ENCODE measurements around the gene PRR7.
A peak's percentile ranks its signal among the peaks of the same experiment; 100 is the strongest.

The PRR7 gene

DNA sequence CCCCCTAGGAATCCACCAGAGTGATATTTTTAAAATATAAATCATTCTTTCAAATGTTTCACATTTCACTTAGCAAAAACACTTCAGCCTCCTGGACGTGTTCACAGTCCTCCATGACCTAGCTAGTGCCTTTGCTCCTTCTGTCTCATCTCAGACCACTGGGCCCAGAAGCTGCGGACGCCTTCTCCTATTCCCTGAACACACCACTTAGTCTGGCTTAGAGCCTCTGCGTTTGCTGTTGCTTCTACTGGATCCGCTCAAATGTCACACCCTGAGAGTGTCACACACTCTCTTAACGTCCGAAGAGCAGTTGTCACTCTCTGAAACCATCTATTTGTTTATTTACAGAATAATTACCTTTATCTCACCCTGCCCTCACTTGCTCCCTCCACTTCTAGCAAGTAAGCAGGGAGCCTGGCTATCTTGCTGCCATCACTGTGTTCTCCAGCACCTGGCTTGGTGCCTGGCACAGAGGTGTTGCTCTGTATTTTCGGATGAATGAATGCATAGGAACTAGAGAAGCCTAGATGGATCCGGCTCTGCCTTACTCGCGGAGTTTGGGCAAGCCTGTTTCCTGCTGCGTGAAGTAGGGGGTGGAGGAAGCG, 21.3 kb upstream of the PRR7 start:
- no peak for DNase-seq (ENCODE audit: low read depth in 2 of 2)

DNA sequence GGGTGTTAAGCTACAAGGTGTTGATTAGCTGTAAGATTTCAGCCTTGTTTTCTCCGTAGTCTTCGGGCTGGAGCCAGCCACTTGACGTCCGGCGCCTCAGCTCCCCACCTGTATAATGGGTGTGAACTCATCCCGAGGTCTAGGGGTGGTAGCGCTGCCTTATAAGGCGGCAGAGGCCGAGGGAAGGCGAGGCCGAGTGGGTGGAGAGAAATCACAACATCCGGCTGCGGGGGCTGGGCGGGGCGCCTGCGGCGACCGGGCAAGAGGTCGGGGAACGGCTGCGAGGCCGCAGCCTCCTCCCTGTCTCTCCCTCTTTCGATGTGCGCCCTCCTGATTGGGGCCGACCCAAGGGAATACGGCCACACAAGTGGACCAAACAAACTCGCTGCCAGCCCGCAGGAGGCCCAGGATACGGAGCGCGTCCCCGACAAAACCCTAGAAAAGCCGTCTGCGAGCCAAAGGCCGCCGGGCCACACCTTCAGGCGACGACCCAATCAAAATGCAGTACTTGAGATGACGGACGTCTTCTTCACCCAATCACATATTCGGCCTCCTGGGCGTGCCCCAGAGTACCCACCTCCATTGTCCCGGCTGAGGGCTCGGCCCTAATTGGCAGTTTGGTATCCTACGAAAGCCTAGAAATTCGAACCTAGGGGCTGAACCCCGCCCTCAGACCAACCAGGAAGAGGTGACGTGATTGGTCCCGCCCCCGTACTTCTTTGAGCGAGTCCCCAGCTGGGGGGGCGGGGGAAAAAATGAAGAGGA, 20.6 kb upstream of the PRR7 start:
- DNase-seq (ENCODE audit: low read depth in 2 of 2): peak; percentile 100

DNA sequence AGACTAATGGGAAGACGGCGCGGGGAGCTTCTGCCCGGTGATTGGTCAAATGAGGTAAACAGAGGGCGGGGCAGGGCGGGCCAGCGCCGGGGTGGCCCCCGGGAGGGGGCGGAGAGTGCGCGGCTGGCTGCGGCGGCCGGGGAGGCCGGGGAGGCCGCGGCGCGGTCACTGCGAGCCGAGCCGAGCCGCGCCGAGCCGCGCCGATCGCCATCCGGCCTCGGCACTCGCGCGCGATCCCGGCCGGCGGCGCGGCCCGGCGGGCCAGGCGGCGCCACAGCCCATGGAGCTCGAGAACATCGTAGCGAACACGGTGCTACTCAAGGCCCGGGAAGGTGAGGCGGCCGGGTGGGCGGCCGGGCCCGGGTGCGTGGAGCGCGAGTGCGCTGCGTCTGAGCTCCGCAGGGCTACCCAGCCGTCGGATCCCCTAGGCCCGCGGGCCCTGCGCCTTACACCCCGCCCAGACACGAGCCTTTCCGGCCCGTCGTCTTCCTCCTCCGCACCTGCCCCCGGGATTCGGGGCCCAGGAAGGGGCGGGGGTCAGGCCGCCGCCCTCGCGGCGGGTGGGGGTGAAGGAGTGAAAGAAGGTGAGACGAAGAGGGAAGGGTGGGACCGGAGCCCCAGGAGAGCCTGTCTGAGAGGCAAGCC, 19.9 kb upstream of the PRR7 start, which contains the start of gene GRK6:
Gene GRK6 (plus strand): TSS at position 111 of the 645 bp plus-strand sequence. CDS start 170 bp downstream, at position 281.
- peak in 1 of 2 donors; percentile 61 for DNase-seq (ENCODE audit: low read depth in 2 of 2)

DNA sequence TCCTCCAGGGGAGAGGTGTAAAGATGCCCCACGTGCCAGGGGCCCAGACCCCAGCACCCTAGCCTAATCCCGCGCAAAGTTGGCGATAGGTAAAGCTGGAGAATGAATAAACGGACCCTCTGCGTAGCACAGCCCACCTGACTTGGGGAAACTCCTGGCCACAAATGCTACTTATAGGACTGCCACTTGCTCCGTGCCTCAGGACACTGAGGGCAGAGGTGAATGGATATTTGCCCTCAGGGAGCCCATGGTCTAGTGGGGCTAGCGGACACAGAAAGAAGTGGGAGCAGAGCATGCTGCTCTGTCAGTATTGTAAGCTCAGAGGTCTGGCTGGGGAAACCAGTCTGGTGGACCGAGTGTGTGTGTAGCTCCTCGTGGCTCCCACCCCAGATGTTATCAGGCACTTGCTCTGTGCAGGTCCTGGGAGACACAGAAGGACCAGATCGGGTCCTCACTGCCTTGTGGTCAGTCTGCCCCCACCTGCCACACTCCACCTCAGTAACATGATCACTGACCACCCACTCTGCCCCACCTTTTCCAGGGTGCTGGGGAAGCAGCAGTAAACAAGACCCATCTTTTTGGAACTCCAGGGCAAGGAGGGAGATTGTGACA, 19.3 kb upstream of the PRR7 start:
- no peak for DNase-seq (ENCODE audit: low read depth in 2 of 2)

DNA sequence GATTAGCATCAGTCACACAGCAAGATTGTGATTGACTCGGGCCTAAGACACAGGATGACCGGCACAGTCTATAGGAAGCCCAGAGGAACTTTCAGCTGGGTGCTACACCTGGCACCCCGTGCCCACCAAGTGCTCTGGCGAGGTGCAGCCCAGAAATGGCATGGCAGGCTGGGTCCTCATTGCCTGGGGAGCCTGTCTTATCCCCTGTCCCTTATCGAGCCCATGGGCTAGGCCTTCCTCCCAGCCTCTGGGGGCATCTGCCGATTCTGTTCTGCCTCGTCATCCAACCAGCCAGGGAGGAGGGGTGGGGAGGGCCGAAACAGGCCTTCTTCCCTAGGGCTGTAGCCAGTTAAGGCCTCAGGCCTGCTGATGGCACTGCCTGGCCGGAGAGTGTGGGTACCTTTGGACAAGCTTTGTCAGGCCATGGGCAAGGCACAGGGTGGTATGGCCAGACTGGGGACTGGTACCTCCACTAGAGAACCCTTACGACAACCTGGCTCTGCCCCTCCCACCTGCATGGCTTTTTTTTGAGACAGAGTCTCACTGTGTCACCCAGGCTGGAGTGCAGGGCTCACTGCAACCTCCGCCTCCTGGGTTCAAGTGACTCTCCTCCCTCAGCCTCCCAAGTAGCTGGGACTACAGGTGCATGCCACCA, 18.6 kb upstream of the PRR7 start:
- DNase-seq (ENCODE audit: low read depth in 2 of 2): no peak

DNA sequence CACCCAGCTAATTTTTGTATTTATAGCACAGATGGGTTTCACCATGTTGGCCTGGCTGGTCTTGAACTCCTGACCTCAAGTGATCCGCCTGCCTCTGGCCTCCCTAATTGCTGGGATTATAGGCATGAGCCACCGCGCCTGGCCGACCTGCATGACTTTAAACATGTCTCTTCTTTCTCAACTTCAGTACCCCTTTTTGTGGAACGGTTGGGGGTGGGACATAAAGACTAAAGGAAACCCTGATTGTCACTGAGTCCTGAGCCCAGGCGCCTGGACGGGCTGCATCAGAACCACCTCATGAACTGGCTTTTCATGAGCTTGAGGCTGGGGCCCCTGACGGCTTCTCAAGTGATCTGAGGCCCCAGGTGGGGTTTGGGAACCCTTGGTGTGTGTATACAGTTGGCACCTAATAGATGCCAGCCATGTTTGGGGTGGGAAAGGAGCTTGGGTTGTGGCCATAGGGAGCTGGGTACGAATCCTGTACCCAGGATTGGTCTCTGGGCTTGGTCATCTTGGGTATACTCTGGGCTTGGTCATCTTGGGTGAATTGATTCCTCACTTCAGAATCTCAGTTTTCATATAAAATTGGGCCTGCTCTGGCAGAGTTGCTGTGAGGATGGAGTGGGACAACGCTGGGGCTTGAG, 17.9 kb upstream of the PRR7 start:
- DNase-seq (ENCODE audit: low read depth in 2 of 2): no peak

DNA sequence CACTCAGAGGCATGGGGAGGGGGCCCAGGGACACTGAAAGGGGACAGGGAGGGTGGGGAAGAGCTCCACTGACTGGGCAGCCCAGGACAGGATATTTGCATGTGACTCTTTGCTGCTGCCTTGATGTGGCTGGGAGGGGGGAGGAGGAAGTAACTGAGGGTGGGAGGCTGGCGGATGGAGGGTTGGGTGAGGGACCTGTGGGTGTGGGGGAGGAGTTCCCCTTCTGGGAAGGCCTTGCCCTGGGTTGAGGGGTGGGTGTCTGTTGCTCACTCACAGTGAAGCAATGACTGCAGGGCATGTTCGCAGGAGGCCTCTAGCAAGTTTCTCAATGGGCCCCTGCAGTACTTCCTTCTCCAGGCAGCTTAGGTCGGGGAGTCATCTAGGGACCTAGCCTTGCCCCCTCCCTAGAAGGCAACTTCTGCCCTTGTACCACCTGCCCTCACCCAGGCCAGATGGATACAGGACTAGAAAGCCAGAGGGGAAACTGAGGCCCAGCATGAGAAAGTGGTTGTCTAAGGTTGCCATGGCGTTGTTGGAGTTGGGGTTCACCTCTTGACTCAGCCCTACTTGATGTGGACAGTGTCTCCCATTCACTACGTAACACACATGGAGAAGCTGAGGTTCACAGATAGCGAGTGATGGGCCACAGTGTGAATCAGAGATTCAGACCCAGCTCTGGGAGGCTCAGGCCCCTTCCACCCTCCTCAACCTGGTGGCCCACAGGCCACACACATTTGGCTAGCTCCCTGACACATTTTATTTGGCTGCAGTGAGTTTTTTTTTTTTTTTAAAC, 17.2 kb upstream of the PRR7 start:
- DNase-seq (ENCODE audit: low read depth in 2 of 2): peak; percentile 92

DNA sequence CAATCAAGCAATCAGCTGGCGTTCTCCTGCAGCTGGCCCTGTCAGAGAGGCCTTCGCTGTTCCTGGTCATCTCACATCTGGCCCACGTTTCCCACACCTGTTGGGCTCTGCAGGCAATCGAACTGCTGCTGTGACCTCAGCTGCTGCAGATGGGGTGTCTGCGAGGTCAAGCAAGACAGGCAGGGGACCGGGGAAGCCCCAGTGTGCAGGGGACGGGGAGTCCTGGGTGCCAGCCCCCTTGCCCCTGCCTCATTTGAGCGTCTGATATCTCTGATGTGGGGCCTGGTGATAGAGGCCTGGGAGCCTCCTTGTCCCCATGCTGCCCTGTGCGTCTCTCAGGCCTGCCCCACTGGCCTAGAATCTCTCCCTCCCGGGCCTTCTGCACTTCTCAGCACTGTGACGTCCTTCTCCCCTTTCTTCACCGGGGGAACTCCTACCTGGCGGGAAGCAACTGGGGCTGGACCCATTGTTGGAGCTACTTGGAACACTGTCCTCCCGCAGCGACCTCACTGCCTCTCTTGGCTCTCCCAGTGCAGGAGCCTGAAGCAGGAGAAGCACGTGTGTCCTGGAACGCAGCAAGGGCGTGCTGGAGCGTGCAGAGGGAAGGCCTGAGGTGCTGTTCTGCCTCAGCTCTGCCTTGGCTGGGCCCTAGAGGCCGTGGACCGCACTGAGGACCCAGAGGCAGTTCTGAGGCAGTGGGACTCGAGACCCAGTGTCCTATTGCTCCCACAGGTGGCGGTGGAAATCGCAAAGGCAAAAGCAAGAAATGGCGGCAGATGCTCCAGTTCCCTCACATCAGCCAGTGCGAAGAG, 16.3 kb upstream of the PRR7 start:
- no peak for DNase-seq (ENCODE audit: low read depth in 2 of 2)

DNA sequence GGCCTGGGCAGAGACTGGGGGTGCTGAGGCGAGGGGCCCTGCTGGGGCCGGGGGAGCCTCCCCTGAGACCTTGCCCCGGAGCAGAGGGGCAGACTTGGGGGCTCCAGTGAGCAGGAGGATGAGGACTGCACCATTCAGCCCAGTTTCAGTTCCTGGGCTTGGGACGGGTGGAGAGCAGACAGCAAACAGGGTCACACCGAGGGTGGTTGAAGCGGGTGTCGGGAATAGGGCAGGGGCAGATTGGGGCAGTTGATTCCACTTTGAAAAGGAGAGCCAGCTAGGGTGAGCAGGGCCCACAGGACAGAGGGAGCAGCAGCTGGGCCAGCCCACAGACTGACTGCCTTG, 15.7 kb upstream of the PRR7 start:
- no peak for DNase-seq (ENCODE audit: low read depth in 2 of 2)

DNA sequence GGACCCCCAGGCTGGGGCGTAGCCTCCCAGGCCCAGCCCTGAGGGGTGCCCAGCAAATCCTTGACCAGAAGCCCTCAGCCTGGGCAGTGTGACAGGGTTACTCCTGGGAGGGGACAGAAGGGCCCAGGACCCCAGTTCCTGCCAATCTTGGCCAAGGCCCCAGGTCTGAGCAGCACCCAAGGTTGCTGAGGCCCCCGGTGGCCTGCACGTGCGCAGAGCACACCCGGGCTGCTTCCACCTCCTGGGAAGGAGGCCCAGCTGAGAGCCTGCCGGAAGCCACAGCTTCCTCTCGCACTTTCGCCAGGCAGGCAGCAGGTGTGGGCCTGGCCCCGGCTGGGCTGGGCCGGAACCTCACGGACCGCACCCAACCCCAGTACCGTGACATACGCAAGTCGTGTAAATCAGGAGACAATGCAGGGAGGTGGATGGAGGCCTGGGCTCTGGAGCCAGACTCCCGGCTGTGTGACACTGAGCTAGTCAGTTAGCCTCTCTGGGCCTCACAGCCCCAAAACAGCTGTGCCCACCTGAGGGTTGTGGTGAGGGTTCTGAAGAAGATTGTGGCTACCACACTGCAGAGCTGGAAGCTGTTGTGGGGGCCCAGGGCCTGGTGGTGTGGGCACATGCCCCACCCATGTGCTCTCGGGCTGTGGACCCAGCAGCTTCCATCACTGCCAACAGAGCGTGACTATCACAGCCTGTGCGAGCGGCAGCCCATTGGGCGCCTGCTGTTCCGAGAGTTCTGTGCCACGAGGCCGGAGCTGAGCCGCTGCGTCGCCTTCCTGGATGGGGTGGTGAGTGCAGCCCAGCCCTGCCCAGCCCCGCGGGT, 15.1 kb upstream of the PRR7 start:
- peak; percentile 62 to 80 for DNase-seq (ENCODE audit: low read depth in 2 of 2)

DNA sequence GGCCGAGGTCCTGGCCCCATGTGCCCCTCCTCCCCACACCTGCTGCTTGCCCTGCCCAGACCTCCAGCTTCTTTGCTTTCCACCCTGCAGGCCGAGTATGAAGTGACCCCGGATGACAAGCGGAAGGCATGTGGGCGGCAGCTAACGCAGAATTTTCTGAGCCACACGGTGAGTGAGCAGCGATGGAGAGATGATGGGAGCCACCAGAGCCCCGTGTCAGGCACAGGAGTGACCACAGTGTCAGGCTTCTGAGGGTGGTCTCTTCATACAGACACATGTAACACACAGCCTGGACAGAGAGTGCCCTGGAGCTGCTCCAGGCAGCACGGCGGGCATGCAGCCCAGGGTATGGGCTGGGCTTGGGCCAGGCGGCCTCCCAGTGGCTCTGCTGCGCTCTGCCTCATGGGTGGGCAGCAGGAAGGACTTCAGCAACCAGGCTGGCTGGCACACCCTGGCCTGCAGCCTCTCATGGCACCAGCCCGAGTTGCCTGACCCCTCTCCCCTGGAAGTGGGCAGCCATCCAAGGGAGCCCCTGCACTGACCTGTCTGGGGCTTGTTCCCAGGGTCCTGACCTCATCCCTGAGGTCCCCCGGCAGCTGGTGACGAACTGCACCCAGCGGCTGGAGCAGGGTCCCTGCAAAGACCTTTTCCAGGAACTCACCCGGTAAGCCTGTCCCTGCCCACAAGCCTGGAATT, 14.3 kb upstream of the PRR7 start:
- DNase-seq (ENCODE audit: low read depth in 2 of 2): no peak

DNA sequence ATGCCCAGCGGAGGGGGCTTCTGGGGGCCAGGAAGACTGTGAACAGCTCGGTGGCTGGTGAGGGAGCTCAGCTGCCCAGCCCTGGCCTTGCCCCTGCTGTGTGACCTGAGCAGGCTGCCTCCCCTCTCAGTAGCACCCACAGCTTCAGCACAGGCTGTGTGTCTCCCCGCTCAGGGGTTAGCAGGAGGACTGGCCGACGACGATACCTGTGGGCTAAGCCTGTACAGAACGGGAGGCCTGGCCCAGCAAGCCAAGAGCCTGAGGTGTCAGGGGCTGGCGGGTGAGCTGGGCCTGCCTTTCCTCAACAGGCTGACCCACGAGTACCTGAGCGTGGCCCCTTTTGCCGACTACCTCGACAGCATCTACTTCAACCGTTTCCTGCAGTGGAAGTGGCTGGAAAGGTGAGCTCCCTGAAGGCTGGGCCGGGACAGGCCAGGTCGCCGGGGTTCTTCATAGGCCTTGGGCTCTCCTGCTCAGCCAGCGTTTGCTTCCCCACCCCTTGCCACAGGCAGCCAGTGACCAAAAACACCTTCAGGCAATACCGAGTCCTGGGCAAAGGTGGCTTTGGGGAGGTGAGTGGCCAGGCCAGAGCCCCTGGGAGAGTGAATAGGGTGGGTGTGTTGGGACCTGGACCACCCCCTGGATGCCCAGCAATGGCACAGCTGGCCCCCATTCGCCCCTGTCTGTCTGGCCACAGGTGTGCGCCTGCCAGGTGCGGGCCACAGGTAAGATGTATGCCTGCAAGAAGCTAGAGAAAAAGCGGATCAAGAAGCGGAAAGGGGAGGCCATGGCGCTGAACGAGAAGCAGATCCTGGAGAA, 13.6 kb upstream of the PRR7 start:
- DNase-seq (ENCODE audit: low read depth in 2 of 2): no peak

DNA sequence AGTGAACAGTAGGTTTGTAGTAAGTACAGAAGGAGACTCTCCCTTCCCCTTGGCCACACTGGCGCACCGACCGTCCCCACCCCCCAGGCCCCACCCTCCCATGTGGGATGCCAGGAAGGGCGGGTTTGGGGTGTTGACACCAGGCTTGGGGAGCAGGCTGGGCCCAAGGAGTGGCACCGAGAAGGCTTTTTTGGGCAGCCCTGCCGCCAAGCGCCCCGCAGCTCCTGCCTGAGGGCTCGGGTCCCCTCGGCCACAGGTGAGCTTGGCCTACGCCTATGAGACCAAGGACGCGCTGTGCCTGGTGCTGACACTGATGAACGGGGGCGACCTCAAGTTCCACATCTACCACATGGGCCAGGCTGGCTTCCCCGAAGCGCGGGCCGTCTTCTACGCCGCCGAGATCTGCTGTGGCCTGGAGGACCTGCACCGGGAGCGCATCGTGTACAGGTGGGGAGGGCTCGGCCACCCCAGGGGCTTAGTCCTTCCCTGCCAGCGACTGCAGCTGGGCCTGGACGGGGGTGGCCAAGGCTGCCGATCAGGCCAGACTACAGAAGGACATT, 12.9 kb upstream of the PRR7 start:
- no peak for DNase-seq (ENCODE audit: low read depth in 2 of 2)

DNA sequence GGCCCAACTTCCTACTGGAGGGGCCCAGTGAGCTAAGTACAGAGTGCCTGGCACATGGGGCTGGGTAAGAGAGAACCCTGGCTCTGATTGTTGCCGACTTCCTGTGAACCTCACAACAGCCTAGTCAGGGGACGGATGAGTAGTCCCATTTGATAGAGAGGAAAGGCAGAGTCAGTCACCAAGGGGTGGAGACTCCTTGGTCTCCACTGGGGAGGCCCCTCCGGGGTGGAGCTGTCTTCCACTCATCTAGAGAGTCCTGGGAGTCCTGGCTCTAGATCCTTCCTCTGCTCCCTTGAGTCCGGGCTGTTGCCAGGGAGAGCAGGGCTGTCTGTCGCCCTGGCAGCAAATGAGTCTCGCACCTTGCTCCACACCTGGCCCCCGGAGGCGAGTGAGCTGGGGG, 12.2 kb upstream of the PRR7 start:
- DNase-seq (ENCODE audit: low read depth in 2 of 2): peak in 1 of 2 donors; percentile 68

DNA sequence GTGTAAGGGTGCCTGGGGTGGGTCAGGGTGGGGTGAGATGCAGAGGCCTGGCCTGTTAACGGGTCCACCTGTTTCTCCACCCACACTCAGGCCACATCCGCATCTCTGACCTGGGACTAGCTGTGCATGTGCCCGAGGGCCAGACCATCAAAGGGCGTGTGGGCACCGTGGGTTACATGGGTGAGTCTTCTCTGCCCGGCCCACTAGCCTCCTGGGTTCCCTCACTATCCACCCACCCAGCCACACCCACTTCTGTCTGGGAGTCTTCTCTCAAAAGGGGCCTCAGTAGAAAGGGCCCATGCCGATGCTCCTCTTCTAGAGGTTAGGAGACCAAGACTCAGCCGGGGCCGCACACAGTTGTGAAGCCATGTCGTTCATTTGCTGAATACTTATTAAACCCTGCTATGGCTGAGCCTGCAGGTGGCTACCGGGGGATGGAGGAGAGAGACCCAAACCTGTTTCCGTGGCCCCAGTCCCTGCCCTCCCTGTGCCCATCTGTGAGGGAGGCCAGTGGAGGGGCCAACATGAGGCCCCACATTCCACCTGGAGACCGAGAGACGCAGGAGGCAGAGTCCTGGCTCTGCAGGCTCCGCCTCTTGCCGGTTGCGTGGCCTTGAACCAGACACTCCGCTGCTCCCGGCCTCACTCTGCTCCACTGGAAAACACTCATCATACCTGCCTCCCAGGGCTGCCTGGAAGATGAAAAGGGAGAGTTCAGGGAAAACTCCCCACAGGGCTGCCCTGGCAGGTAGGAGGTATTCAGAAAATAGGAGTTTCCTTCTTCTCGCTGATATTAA, 11.5 kb upstream of the PRR7 start:
- no peak for DNase-seq (ENCODE audit: low read depth in 2 of 2)

DNA sequence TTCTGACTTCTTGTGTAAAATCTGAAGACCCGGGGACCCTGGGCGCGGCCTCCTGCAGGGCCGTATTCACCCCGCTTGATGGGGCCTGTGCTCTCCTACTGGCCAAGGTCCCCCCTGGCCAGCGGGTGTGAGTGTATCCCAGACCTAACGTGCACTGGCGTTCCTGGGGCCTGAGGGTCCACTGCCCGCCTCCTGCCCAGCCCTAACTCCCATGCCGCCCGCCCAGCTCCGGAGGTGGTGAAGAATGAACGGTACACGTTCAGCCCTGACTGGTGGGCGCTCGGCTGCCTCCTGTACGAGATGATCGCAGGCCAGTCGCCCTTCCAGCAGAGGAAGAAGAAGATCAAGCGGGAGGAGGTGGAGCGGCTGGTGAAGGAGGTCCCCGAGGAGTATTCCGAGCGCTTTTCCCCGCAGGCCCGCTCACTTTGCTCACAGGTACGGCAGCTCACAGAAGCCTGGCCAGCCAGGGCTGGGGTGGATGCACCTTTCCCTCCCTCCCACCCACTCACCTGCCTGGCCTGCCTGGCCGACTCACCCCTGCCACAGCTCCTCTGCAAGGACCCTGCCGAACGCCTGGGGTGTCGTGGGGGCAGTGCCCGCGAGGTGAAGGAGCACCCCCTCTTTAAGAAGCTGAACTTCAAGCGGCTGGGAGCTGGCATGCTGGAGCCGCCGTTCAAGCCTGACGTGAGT, 10.6 kb upstream of the PRR7 start:
- no peak for DNase-seq (ENCODE audit: low read depth in 2 of 2)
